GM21390 (cell line): ENCODE results near the gene LGMN.
A peak's percentile ranks its signal among the peaks of the same experiment; 100 is the strongest.

ENCODE experiments used
- ATAC-seq: cut with Tn5 transposase; IDR thresholded peaks from one replicate; pipeline ENCODE4 v1.9.1; 2021; ENCODE audit not compliant: unreplicated experiment

LGMN gene

GRCh38 chr14:92679246-92679645 lies 69.2 kb downstream of the LGMN start:
- ATAC-seq = no peak

- no peak for ATAC-seq
Observed at GRCh38 chr14:92678766-92679165, 69.7 kb downstream of the LGMN start.

GRCh38 chr14:92677955-92678354 lies 70.5 kb downstream of the LGMN start:
- no peak for ATAC-seq

- peak; percentile 75 for ATAC-seq
Observed at GRCh38 chr14:92677087-92677668, 71.2 kb downstream of the LGMN start.

- ATAC-seq = no peak
Observed at GRCh38 chr14:92676403-92677086, 71.9 kb downstream of the LGMN start.

GRCh38 chr14:92675976-92676375 lies 72.5 kb downstream of the LGMN start:
- no peak for ATAC-seq

GRCh38 chr14:92675421-92675820 lies 73.0 kb downstream of the LGMN start:
- no peak for ATAC-seq

GRCh38 chr14:92673601-92674150 lies 74.8 kb downstream of the LGMN start:
- ATAC-seq = no peak

GRCh38 chr14:92670643-92671366 lies 77.6 kb downstream of the LGMN start:
- ATAC-seq = no peak

GRCh38 chr14:92670160-92670559 lies 78.3 kb downstream of the LGMN start:
- peak; percentile 49 for ATAC-seq

GRCh38 chr14:92668276-92668973 lies 80.0 kb downstream of the LGMN start:
- ATAC-seq = no peak

- ATAC-seq = no peak
Observed at GRCh38 chr14:92666251-92666650, 82.2 kb downstream of the LGMN start.

- no peak for ATAC-seq
Observed at GRCh38 chr14:92665661-92666110, 82.7 kb downstream of the LGMN start.

- ATAC-seq = no peak
Observed at GRCh38 chr14:92663049-92663448, 85.4 kb downstream of the LGMN start.

GRCh38 chr14:92660571-92660970 lies 87.9 kb downstream of the LGMN start:
- no peak for ATAC-seq

- no peak for ATAC-seq
Observed at GRCh38 chr14:92659765-92660561, 88.5 kb downstream of the LGMN start.

- no peak for ATAC-seq
Observed at GRCh38 chr14:92658684-92659083, 89.7 kb downstream of the LGMN start.

- no peak for ATAC-seq
Observed at GRCh38 chr14:92658160-92658559, 90.3 kb downstream of the LGMN start.

GRCh38 chr14:92657457-92658142 lies 90.8 kb downstream of the LGMN start:
- no peak for ATAC-seq
